OCI-LY3 (cell line): ENCODE data around the gene HIVEP2.
A peak's percentile ranks its signal among the peaks of the same experiment; 100 is the strongest.

Experiments used
- H2AFZ ChIP-seq: fragments of 200-600, 300-600 bp; shearing (Covaris generic); 2 replicates; pipeline ENCODE4 v1.6.0; 2014; ENCODE audit warnings: antibody characterized with exemption, low read depth, low read length
- H3K27ac ChIP-seq: fragments of 200-600, 300-600 bp; sonication (generic); 2 replicates; pipeline ENCODE4 v1.5.1; 2014; ENCODE audit warnings: mild to moderate bottlenecking, low read length, moderate library complexity, mixed read lengths
- H3K27me3 ChIP-seq: fragments of 200-600, 300-600 bp; sonication (generic); 2 replicates; pipeline ENCODE4 v1.6.1; 2014; ENCODE audit warnings: low read depth, low read length, mixed read lengths
- H3K36me3 ChIP-seq: fragments of 200-600, 300-600 bp; sonication (generic); replicated peaks from 2 replicates; pipeline ENCODE3; 2014; ENCODE audit warnings: low read depth, low read length, mixed read lengths
- H3K4me1 ChIP-seq: fragments of 300-600, 200-600 bp; sonication (generic); 2 replicates; pipeline ENCODE4 v1.6.1; 2014; ENCODE audit warnings: low read length, mixed read lengths
- H3K4me2 ChIP-seq: fragments of 200-600, 300-600 bp; sonication (generic); 2 replicates; pipeline ENCODE4 v1.6.1; 2014; ENCODE audit warnings: low read length, mixed read lengths
- H3K4me3 ChIP-seq: fragments of 300-600, 200-600 bp; sonication (generic); 2 replicates; pipeline ENCODE4 v1.5.1; 2014; ENCODE audit warnings: antibody characterized with exemption, mild to moderate bottlenecking, low read length, moderate library complexity
- H3K79me2 ChIP-seq: fragments of 300-600, 200-600 bp; shearing (Covaris generic); 2 replicates; pipeline ENCODE4 v1.6.1; 2014; ENCODE audit warnings: mild to moderate bottlenecking, low read length, mixed read lengths
- H3K9ac ChIP-seq: fragments of 300-600, 200-600 bp; shearing (Covaris generic); 2 replicates; pipeline ENCODE4 v1.6.0; 2014; ENCODE audit warnings: mild to moderate bottlenecking, low read length, moderate library complexity
- H3K9me3 ChIP-seq: fragments of 200-600, 300-600 bp; shearing (Covaris generic); 2 replicates; pipeline ENCODE4 v1.6.1; 2014; ENCODE audit warnings: low read length, mixed read lengths; ENCODE audit not compliant: insufficient read depth
- H4K20me1 ChIP-seq: fragments of 200-600, 300-600 bp; sonication (generic); 2 replicates; pipeline ENCODE4 v1.6.1; 2016; ENCODE audit warnings: low read length, mixed read lengths; ENCODE audit not compliant: insufficient read depth
- CTCF ChIP-seq: fragments of 200-600, 300-600 bp; sonication (generic); IDR thresholded peaks from 2 replicates; pipeline ENCODE4 v1.5.1; 2014; ENCODE audit warnings: antibody characterized with exemption, low read length, low read depth
- EZH2phosphoT487 ChIP-seq: fragments of 200-600 bp; shearing (Covaris generic); IDR thresholded peaks from 2 replicates; pipeline ENCODE4 v1.6.1; 2018; ENCODE audit warnings: antibody characterized with exemption, mixed run types, low read depth

HIVEP2 gene

GRCh38 chr6:142841915-142842314 lies 103.1 kb downstream of the HIVEP2 start:
- Histone ChIP-seq H4K20me1 (peaks cover 26% of the 10 kb centered on the region), H3K27ac (no peak overlapping the region), H3K27me3 (no peaks in the 10 kb centered on the region), H3K36me3 (no peaks in the 10 kb centered on the region), H3K79me2 (0 out of 2 replicates have a peak, but pooled peaks cover 6% of the 10 kb centered on the region), H3K4me3 (peak overlapping the region; percentile 40; the same call in 1 of the 2 replicates), H2AFZ (no peak overlapping the region), H3K9me3 (no peaks in the 10 kb centered on the region), H3K4me1 (peaks cover 40% of the 10 kb centered on the region), H3K4me2 (peak overlapping the region; percentile 66; the same call in 1 of the 2 replicates), H3K9ac (no peak overlapping the region)
- no peak for TF ChIP-seq CTCF
- no peak for TF ChIP-seq EZH2phosphoT487

DNA sequence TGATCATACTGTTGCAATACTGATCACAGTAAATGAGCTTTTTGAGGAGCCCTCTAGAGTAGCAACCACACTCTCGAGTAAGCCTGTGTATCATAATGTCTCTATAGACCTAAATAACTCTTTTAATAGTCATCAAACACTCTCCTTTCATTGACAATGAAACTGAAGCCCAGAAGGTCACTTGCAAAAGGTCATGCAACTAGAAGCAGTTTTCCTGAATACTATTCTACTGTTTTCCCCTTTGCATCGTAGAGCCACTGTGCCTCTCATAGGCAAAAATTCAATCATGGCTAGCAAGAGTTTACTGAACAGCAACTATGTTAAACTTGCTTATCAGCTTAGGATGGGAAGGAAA lies 105.3 kb downstream of the HIVEP2 start:
- Histone ChIP-seq H3K4me1 (peaks cover 27% of the 10 kb centered on the region), H4K20me1 (peaks cover 13% of the 10 kb centered on the region), H3K4me2 (no peak overlapping the region), H3K27ac (no peak overlapping the region), H2AFZ (no peak overlapping the region), H3K4me3 (no peak overlapping the region), H3K36me3 (no peaks in the 10 kb centered on the region), H3K27me3 (no peaks in the 10 kb centered on the region), H3K9ac (no peak overlapping the region), H3K79me2 (0 out of 2 replicates have a peak, but pooled peaks cover 3% of the 10 kb centered on the region), H3K9me3 (no peaks in the 10 kb centered on the region)
- no peak for TF ChIP-seq EZH2phosphoT487
- no peak for TF ChIP-seq CTCF

DNA sequence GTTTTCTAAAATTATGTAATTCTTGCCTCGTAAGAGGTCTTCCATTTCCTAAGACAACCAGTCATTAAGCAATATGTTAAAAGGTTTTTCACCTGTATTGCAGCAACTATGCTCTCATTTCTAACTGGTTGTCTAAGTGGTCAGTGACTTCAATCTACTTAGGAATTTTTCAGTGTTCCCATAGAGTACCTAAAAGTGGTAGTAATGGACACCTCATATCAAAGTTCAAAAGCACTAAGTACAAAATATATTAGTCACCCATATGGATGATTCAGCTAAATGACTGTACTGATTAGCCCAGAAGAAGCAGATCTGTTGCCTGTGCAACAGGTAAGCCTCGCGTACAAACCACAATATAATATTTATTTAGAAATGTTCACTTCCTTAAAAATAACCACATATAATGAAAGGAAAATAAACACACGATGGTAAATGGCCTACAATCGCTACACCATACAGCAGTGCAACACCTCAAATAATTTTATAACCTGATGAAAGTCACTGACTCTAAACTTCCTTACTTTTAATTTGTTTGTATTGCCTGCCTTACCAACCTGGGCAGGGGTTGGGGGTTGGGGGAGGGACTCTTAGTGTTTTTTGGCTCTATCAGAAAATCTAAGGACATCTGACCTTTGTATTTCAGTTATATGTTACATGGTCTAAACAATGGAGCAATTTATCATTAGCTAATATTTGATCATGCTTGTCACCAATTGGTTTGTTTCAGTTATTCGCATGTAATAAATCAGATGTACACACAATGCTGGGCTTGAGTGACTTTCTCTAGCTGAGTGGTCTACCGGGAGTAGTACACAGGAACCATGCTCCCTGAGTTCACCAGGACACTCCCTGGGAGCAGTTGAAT lies 105.9 kb downstream of the HIVEP2 start:
- H3K79me2 ChIP-seq: no peaks in the 10 kb centered on the region

More for the DNA sequence above, 105.9 kb downstream of the HIVEP2 start:
- H4K20me1 ChIP-seq: peaks cover 10% of the 10 kb centered on the region; the same call in 1 of the 2 replicates
- H3K36me3 ChIP-seq: no peaks in the 10 kb centered on the region
- H3K27me3 ChIP-seq: no peaks in the 10 kb centered on the region
- no peak overlapping the region for H3K9ac ChIP-seq
- H3K4me2 ChIP-seq: no peak overlapping the region
- peaks cover 20% of the 10 kb centered on the region for H3K4me1 ChIP-seq
- H3K27ac ChIP-seq: no peak overlapping the region
- H3K4me3 ChIP-seq: no peak overlapping the region
- no peak overlapping the region for H2AFZ ChIP-seq
- H3K9me3 ChIP-seq: no peaks in the 10 kb centered on the region
- TF ChIP-seq CTCF (no peak), EZH2phosphoT487 (no peak)
